Hepatocyte (in vitro differentiated cells): ENCODE measurements around the gene VCAM1.

Source experiments
- EZH2 ChIP-seq: fragments of 200-600 bp; sonication (generic); IDR thresholded peaks from 2 replicates; pipeline ENCODE4 v1.6.1; 2016; ENCODE audit warnings: antibody characterized with exemption, mild to moderate bottlenecking, borderline replicate concordance
- TF ChIP-seq, protein P1 (sequence below): fragments of 200-600 bp; sonication (generic); IDR thresholded peaks from 2 replicates; pipeline ENCODE4 v1.5.1; 2016; ENCODE audit warnings: antibody characterized with exemption, mild to moderate bottlenecking; ENCODE audit not compliant: poor library complexity

DNA sequence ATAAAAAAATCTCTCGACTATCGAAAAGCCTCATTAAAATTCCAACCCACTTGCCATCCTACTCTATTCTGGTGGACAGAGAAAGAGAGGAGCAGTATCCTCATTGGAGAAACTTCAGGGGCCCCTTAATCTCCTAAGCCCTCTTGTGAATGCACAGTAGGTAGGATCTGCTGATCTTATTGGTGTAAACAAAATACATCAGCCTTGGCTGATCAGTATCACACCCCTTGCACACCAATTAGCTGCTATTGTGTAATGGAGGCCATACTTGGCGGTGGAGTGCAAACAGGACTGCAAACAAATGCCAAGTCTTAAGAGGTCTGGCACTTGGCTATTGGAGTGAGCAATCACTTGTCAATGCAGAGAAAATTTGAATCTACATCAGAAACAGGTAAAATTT lies 15.7 kb downstream of the VCAM1 start:
- TF ChIP-seq, protein P1, sequence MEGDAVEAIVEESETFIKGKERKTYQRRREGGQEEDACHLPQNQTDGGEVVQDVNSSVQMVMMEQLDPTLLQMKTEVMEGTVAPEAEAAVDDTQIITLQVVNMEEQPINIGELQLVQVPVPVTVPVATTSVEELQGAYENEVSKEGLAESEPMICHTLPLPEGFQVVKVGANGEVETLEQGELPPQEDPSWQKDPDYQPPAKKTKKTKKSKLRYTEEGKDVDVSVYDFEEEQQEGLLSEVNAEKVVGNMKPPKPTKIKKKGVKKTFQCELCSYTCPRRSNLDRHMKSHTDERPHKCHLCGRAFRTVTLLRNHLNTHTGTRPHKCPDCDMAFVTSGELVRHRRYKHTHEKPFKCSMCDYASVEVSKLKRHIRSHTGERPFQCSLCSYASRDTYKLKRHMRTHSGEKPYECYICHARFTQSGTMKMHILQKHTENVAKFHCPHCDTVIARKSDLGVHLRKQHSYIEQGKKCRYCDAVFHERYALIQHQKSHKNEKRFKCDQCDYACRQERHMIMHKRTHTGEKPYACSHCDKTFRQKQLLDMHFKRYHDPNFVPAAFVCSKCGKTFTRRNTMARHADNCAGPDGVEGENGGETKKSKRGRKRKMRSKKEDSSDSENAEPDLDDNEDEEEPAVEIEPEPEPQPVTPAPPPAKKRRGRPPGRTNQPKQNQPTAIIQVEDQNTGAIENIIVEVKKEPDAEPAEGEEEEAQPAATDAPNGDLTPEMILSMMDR: no peak
- TF ChIP-seq EZH2: no peak
